Bronchial epithelial cell (primary cell): Measurements from ENCODE around the gene POLN. TPM values are rescaled to one million over a fixed set of nuclear protein-coding genes. Genes with fewer than 3 reads are reported as not detected.
"Not testable (repeated sequence)": the region's sequence is repeated elsewhere in the genome, so short reads cannot be mapped to it uniquely, and the experiment has no call there.

ENCODE experiments used
- DNase-seq: peaks from one replicate; pipeline ENCODE4 v3.0.0-alpha.2; 2010; ENCODE audit warnings: low read depth
- FAIRE-seq: peaks from 2 replicates; lab custom pipeline; 2011; peaks lifted over from hg19 to GRCh38; lab: Jason Lieb, UNC
- H3K27me3 ChIP-seq: 2 replicates; pipeline ENCODE4 v1.5.1; 2011; ENCODE audit warnings: low read length; ENCODE audit not compliant: control insufficient read depth, insufficient read depth
- H3K36me3 ChIP-seq: 2 replicates; pipeline ENCODE4 v1.5.1; 2011; ENCODE audit warnings: low read length; ENCODE audit not compliant: control insufficient read depth, insufficient read depth
- H3K4me3 ChIP-seq: 2 replicates; pipeline ENCODE4 v1.5.1; 2011; ENCODE audit warnings: mild to moderate bottlenecking, low read depth, low read length, control low read depth
- total RNA-seq: library from RNA; depleted of rRNA; stranded (reverse); fragments of >200 nt; gene quantifications from 2 replicates; pipeline ENCODE4 v1.2.1, GENCODE V29; 2014
- TF ChIP-seq, protein P1 (sequence below): IDR thresholded peaks from 2 replicates; pipeline ENCODE4 v1.5.1; 2011; ENCODE audit warnings: mild to moderate bottlenecking, moderate library complexity, low read length, control low read depth, inconsistent platforms; ENCODE audit not compliant: insufficient read depth, severe bottlenecking

POLN gene
- total RNA-seq, 1 donor from 2014 or later, result 1.6 TPM

DNA sequence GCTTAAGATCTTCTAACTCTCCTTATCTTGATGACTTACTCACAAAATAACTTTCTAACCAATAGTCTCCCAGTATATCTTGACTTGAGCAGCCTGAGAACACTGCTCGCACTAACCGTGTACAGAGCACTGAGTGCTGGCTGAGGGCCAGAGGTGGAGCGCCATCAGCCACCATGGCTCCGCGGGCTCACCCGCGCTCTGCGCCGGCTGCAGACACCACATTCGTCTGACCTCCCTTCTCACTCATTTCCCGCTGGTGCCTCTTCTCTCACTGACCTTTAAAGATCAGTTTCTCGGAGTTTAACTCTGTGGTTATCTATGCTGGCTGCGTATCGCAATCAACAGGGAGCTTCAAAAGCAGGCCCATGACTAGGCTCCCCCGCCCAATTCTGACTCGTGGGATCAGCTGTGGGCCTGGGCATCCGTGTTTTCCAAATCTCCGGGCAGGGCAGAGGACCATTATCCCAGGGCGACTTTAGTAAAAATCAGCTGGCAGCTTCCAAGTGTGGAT, 78.6 kb downstream of the POLN start:
- no peak for DNase-seq
- FAIRE-seq, result no peak
- H3K4me3 ChIP-seq, result no peak overlapping the region
- H3K27me3 ChIP-seq, result no peaks in the 10 kb centered on the region
- no peaks in the 10 kb centered on the region for H3K36me3 ChIP-seq
- TF ChIP-seq, protein P1, sequence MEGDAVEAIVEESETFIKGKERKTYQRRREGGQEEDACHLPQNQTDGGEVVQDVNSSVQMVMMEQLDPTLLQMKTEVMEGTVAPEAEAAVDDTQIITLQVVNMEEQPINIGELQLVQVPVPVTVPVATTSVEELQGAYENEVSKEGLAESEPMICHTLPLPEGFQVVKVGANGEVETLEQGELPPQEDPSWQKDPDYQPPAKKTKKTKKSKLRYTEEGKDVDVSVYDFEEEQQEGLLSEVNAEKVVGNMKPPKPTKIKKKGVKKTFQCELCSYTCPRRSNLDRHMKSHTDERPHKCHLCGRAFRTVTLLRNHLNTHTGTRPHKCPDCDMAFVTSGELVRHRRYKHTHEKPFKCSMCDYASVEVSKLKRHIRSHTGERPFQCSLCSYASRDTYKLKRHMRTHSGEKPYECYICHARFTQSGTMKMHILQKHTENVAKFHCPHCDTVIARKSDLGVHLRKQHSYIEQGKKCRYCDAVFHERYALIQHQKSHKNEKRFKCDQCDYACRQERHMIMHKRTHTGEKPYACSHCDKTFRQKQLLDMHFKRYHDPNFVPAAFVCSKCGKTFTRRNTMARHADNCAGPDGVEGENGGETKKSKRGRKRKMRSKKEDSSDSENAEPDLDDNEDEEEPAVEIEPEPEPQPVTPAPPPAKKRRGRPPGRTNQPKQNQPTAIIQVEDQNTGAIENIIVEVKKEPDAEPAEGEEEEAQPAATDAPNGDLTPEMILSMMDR, result no peak

DNA sequence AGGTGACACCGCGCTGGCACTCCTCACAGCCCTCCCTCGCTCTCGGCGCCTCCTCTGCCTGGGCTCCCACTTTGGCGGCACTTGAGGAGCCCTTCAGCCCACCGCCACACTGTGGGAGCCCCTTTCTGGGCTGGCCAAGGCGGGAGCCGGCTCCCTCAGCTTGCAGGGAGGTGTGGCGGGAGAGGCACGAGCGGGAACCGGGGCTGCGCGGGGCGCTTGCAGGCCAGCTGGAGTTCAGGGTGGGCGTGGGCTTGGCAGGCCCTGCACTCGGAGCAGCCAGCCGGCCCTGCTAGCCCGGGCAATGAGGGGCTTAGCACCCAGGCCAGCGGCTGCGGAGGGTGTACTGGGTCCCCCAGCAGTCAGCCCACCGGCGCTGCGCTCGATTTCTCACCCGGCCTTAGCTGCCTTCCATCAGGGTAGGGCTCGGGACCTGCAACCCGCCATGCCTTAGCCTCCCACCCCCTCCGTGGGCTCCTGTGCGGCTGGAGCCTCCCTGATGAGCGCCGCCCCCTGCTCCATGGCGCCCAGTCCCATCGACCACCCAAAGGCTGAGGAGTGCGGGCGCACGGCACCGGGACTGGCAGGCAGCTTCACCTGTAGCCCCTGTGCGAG, 80.7 kb downstream of the POLN start:
- H3K4me3 ChIP-seq, result not testable (repeated sequence)

DNA sequence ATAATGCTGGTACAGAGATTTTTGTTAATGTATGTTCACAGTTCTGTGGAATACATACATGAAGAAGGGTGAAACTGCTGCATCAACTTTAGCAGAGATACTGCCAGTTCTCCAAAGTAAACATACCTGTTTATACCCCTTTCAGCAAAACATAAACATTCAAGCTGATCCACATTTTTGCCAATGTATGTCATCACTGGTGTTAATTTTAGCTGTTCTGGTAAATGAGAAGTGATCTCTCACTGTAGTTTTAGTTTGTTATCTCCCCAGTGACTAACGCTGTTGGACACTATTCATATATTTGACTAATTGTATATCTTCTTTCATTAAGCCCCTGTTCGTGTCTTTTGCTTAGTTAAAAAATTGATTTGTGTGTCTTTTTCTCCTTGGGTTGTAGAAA, 82.0 kb downstream of the POLN start:
- no peaks in the 10 kb centered on the region for H3K36me3 ChIP-seq
- no peak overlapping the region for H3K4me3 ChIP-seq
- FAIRE-seq, result no peak
- H3K27me3 ChIP-seq, result no peaks in the 10 kb centered on the region
- TF ChIP-seq, protein P1, result no peak
- DNase-seq, result peak; percentile 30

More for the DNA sequence above, 80.7 kb downstream of the POLN start:
- H3K27me3 ChIP-seq, DNase-seq, FAIRE-seq, H3K36me3 ChIP-seq: not testable (repeated sequence)

DNA sequence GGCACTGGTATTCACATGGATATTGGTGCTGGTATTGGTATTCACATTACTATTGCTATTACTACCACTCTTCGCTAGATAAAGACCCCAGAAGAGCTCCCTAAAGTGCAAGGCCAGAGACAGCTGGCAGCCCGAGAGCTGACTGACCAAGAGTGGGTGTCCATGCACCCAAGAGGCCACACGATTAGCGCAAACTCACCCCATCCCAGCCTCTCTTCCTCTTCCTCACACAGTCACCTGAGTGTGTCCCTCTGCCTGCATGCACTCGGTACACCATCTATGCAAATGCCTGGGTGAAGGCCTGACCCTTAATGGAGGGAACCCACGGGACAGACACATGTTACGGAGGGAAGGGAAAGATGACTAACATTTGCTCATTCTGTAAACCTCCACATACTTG, 86.7 kb downstream of the POLN start:
- Histone ChIP-seq H3K36me3 (no peaks in the 10 kb centered on the region), H3K27me3 (no peaks in the 10 kb centered on the region), H3K4me3 (no peak overlapping the region)
- TF ChIP-seq, protein P1, result no peak
- DNase-seq (no peak), FAIRE-seq (no peak)

DNA sequence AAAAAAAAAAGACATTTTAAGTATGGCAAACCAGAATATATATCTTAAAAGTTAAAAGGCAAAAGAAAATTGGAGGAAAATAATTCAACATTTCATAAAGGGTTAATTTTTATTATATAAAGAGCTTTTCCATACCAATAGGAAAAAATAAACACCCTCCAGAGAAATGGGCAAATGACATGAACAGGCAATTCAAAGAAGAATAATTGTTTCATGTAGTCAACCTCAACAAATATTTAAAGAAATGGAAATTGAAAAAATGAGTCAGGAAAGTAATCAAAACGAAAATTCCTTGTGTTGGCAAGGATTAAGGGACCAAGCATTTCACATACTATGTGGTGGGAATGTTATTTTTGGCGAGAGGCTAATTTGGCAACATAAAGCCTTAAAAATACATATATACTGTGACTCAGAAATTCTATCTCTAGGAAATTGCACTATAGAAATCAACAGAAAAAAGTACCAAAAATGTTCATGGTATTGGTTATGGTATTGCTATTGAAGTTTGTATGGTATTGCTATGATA, 87.6 kb downstream of the POLN start:
- FAIRE-seq (no peak), DNase-seq (no peak)

DNA sequence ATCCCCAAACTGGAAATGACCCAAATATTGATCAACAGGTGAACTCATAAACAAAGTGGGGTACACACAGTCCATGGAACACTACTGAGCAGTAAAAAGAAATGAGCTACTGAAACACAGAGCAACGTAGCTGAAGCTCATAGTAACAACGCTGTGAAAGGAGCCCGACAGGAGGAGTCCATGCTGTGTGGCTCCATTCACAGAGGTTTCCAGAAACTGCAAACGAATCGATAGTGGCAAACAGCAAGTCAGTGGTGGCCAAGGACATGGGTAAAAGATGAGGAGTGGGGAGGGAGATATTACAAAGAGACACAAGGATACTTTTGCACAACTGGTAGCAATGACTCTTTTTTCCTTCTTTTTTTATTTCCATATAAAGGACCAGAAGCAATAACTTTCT, 90.4 kb downstream of the POLN start:
- TF ChIP-seq, protein P1, result no peak
- FAIRE-seq, result no peak

More for the DNA sequence above, 87.6 kb downstream of the POLN start:
- Histone ChIP-seq H3K27me3 (no peaks in the 10 kb centered on the region), H3K36me3 (no peaks in the 10 kb centered on the region), H3K4me3 (no peak overlapping the region)
- TF ChIP-seq, protein P1, result no peak

More for the DNA sequence above, 90.4 kb downstream of the POLN start:
- DNase-seq, result no peak
- Histone ChIP-seq H3K36me3 (no peaks in the 10 kb centered on the region), H3K27me3 (no peaks in the 10 kb centered on the region), H3K4me3 (no peak overlapping the region)
